Suprapubic skin (tissue), 4 donors: ENCODE data around the gene RALGPS1. TPM values are rescaled to one million over a fixed set of nuclear protein-coding genes. Genes with fewer than 3 reads are reported as not detected.
A peak's percentile ranks its signal among the peaks of the same experiment; 100 is the strongest.

Source experiments
- DNase-seq, 2 donors: peaks; one replicate each; pipeline ENCODE4 v3.0.0-alpha.2; 2019; ENCODE audit warnings: low spot score in 2 of 2
- H3K27ac ChIP-seq: fragments of 200-600 bp; sonication (generic); one replicate; pipeline ENCODE4 v1.5.1; 2019
- H3K27me3 ChIP-seq: fragments of 200-600 bp; sonication (generic); one replicate; pipeline ENCODE4 v1.5.1; 2019
- H3K36me3 ChIP-seq: fragments of 200-600 bp; sonication (generic); one replicate; pipeline ENCODE4 v1.5.1; 2019
- H3K4me1 ChIP-seq: fragments of 200-600 bp; sonication (generic); one replicate; pipeline ENCODE4 v1.5.1; 2019
- H3K4me3 ChIP-seq: fragments of 200-600 bp; sonication (generic); one replicate; pipeline ENCODE4 v1.5.1; 2019; ENCODE audit warnings: mild to moderate bottlenecking
- H3K9me3 ChIP-seq: fragments of 200-600 bp; sonication (generic); one replicate; pipeline ENCODE4 v1.5.1; 2019
- CTCF ChIP-seq, 2 donors: fragments of 200-600 bp in 1 of 2; fragments of 450-650 bp in 1 of 2; sonication (generic) in 1 of 2; IDR thresholded peaks; one replicate each; pipeline ENCODE4 v1.5.1; 2016 to 2019; ENCODE audit warnings: antibody characterized with exemption in 2 of 2, mild to moderate bottlenecking in 1 of 2, moderate library complexity in 1 of 2
- EP300 ChIP-seq: sonication (generic); formaldehyde crosslinking; IDR thresholded peaks from one replicate; pipeline ENCODE4 v1.6.1; 2017; ENCODE audit warnings: antibody characterized with exemption
- POLR2A ChIP-seq, 2 donors: fragments of 450-650 bp; IDR thresholded peaks; one replicate each; pipeline ENCODE4 v1.6.1; 2017; ENCODE audit warnings: antibody characterized with exemption in 2 of 2, mild to moderate bottlenecking in 2 of 2, moderate library complexity in 2 of 2
- POLR2AphosphoS5 ChIP-seq, 3 donors: sonication (generic); formaldehyde crosslinking; IDR thresholded peaks; one replicate each; pipeline ENCODE4 v1.6.1; 2017; ENCODE audit warnings: antibody characterized with exemption in 3 of 3
- WGBS: methylation state at CpG from one replicate; pipeline ENCODE4 v1.1.5; 2018; 5-methylcytosine and 5-hydroxymethylcytosine counted together
- total RNA-seq, 4 donors: library from RNA; depleted of rRNA; stranded (reverse); fragments of >200 nt; gene quantifications; one replicate each; pipeline ENCODE4 v1.1.0, GENCODE V29; 2016

Gene RALGPS1
- total RNA-seq, 4 donors from 2014 or later, result 14.8 to 86.7 (median 21.4) TPM

- Histone ChIP-seq H3K9me3 (no peaks in the 10 kb centered on the region), H3K27me3 (no peaks in the 10 kb centered on the region), H3K36me3 (no peaks in the 10 kb centered on the region), H3K4me1 (peaks cover 11% of the 10 kb centered on the region), H3K4me3 (no peak overlapping the region), H3K27ac (no peak overlapping the region)
- WGBS, result 89% methylated on average over 5 of the region's 5 CpGs
- no peak for TF ChIP-seq POLR2AphosphoS5 (IDR thresholded peaks at IDR 0.05)
- no peak for TF ChIP-seq POLR2A (IDR thresholded peaks at IDR 0.05)
- TF ChIP-seq CTCF (IDR thresholded peaks at IDR 0.05), result no peak
- TF ChIP-seq EP300, result no peak
- no peak for DNase-seq
Observed at GRCh38 chr9:126955811-126956210, 41.2 kb downstream of the RALGPS1 start.

DNA sequence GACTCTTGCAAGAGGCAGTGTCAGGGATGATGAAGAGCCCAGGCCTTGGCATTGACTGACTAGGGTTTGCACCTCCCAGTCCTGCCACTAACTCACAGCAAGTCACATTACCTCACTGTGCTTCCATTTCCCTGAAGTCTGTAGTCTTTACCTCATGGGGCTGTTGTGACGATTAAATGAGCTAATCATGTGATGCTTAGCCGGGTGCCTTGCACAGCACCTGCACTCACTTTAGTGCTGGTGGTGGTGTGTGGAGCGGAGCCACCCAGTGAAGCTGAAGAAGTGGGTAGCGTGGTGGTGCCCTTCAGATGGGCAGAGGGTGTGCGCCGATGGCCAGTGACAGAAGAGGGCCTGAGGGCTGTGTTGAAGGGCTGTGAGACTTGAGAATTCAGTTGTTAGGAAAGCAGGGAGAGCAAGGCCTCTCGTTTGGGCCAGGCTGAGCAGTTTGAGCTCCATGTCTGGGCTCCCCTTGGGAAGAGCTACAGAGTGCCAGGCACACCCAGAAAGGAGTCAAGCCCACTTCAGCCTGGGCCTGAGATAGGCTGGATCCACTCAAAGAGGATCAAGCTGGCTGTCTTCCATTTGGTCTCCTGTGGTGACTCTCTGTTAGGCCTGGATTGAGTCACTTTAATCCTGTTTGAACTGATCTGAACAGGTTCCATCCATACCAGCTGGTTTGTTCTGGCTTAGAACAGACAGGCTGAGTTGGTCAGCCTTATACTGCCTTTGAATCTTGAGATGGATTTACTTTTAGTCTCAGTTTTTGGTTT, 42.5 kb downstream of the RALGPS1 start:
- Histone ChIP-seq H3K36me3 (no peaks in the 10 kb centered on the region), H3K27me3 (no peaks in the 10 kb centered on the region), H3K4me1 (peaks cover 11% of the 10 kb centered on the region), H3K27ac (peak overlapping the region; percentile 56), H3K9me3 (no peaks in the 10 kb centered on the region), H3K4me3 (no peak overlapping the region)
- TF ChIP-seq POLR2A (IDR thresholded peaks at IDR 0.05), result no peak
- no peak for TF ChIP-seq EP300
- no peak for TF ChIP-seq POLR2AphosphoS5 (IDR thresholded peaks at IDR 0.05)
- no peak for TF ChIP-seq CTCF (IDR thresholded peaks at IDR 0.05)
- DNase-seq, result no peak
- 85% methylated on average over 7 of the region's 7 CpGs for WGBS

- DNase-seq, result no peak
- H3K27me3 ChIP-seq, result no peaks in the 10 kb centered on the region
- WGBS, result 53% methylated on average over 3 of the region's 3 CpGs
- no peaks in the 10 kb centered on the region for H3K36me3 ChIP-seq
- no peak overlapping the region for H3K4me3 ChIP-seq
- H3K27ac ChIP-seq, result peak overlapping the region; percentile 56
- H3K9me3 ChIP-seq, result no peaks in the 10 kb centered on the region
- H3K4me1 ChIP-seq, result peaks cover 11% of the 10 kb centered on the region
- TF ChIP-seq POLR2AphosphoS5 (IDR thresholded peaks at IDR 0.05) (no peak), EP300 (no peak), CTCF (IDR thresholded peaks at IDR 0.05) (no peak), POLR2A (IDR thresholded peaks at IDR 0.05) (no peak)
Observed at GRCh38 chr9:126957687-126958053, 43.1 kb downstream of the RALGPS1 start.

GRCh38 chr9:126959336-126959735, 44.8 kb downstream of the RALGPS1 start:
- no peak for DNase-seq
- H3K4me1 ChIP-seq, result peaks cover 11% of the 10 kb centered on the region
- H3K9me3 ChIP-seq, result no peaks in the 10 kb centered on the region
- no peak overlapping the region for H3K27ac ChIP-seq
- TF ChIP-seq POLR2AphosphoS5 (IDR thresholded peaks at IDR 0.05) (no peak), POLR2A (IDR thresholded peaks at IDR 0.05) (no peak), EP300 (no peak), CTCF (IDR thresholded peaks at IDR 0.05) (no peak)
- H3K4me3 ChIP-seq, result no peak overlapping the region
- 88% methylated on average over 3 of the region's 3 CpGs for WGBS
- H3K27me3 ChIP-seq, result no peaks in the 10 kb centered on the region
- H3K36me3 ChIP-seq, result no peaks in the 10 kb centered on the region

- no peak for DNase-seq
- peaks cover 11% of the 10 kb centered on the region for H3K4me1 ChIP-seq
- no peak overlapping the region for H3K27ac ChIP-seq
- H3K27me3 ChIP-seq, result no peaks in the 10 kb centered on the region
- TF ChIP-seq CTCF (IDR thresholded peaks at IDR 0.05), result no peak
- TF ChIP-seq POLR2A (IDR thresholded peaks at IDR 0.05), result no peak
- no peak for TF ChIP-seq POLR2AphosphoS5 (IDR thresholded peaks at IDR 0.05)
- TF ChIP-seq EP300, result no peak
- H3K9me3 ChIP-seq, result no peaks in the 10 kb centered on the region
- H3K4me3 ChIP-seq, result no peak overlapping the region
- no peaks in the 10 kb centered on the region for H3K36me3 ChIP-seq
Observed at GRCh38 chr9:126959917-126960316, 45.3 kb downstream of the RALGPS1 start.
